K562 (cell line): Measurements from ENCODE around the gene STOM. TPM values are rescaled to one million over a fixed set of nuclear protein-coding genes. Genes with fewer than 3 reads are reported as not detected.

Experiments
- CBFA2T3 ChIP-seq: fragments of 450-650 bp; IDR thresholded peaks from 2 replicates; pipeline ENCODE4 v1.6.1; 2017
- CREB3L1 ChIP-seq: fragments of 450-650 bp; IDR thresholded peaks from 2 replicates; pipeline ENCODE4 v1.6.1; 2014; ENCODE audit warnings: low read depth, mild to moderate bottlenecking, moderate library complexity, borderline replicate concordance
- FOXA3 ChIP-seq, 2 experiments: fragments of 450-650 bp in 1 of 2; sonication (generic) in 1 of 2; formaldehyde crosslinking; IDR thresholded peaks in 1 of 2; conservative IDR thresholded peaks in 1 of 2; 2 replicates each; pipeline versions ENCODE4 v1.4.0 to v1.8.0; 2020 to 2022; ENCODE audit warnings: mild to moderate bottlenecking in 2 of 2, missing genetic modification reagents in 1 of 2
- L3MBTL2 ChIP-seq: fragments of 450-650 bp; IDR thresholded peaks from 2 replicates; pipeline ENCODE4 v1.6.1; 2016; ENCODE audit warnings: mild to moderate bottlenecking, moderate library complexity
- MAX ChIP-seq: sonication (generic); formaldehyde crosslinking; IDR thresholded peaks from 2 replicates; pipeline ENCODE4 v1.9.0; 2022; ENCODE audit warnings: mild to moderate bottlenecking, missing genetic modification reagents
- MYNN ChIP-seq, 2 experiments: sonication (generic); formaldehyde crosslinking in 1 of 2; IDR thresholded peaks; 2 replicates each; pipeline versions ENCODE4 v1.5.0 to v1.6.1; 2016 to 2020; ENCODE audit warnings: antibody characterized with exemption in 1 of 2, missing genetic modification reagents in 1 of 2
- NKRF ChIP-seq: fragments of 450-650 bp; IDR thresholded peaks from 2 replicates; pipeline ENCODE4 v1.6.1; 2016; ENCODE audit warnings: borderline replicate concordance
- PATZ1 ChIP-seq: fragments of 250-450 bp; sonication (Bioruptor Pico); IDR thresholded peaks from 2 replicates; pipeline ENCODE4 v1.5.0; 2020; ENCODE audit warnings: mild to moderate bottlenecking, borderline replicate concordance
- PHF8 ChIP-seq: fragments of 200-600 bp; sonication (generic); IDR thresholded peaks from 2 replicates; pipeline ENCODE4 v1.6.1; 2012; ENCODE audit warnings: mixed run types, mild to moderate bottlenecking, inconsistent platforms, low read length, moderate library complexity, borderline replicate concordance
- PREB ChIP-seq: sonication (generic); formaldehyde crosslinking; IDR thresholded peaks from 2 replicates; pipeline ENCODE4 v1.8.1; 2023; ENCODE audit warnings: mild to moderate bottlenecking, missing genetic modification reagents
- SAFB2 ChIP-seq: fragments of 200-400 bp; formaldehyde crosslinking; IDR thresholded peaks from 2 replicates; pipeline ENCODE4 v1.6.1; 2018; ENCODE audit warnings: borderline replicate concordance, low read length, low read depth, moderate library complexity; ENCODE audit not compliant: severe bottlenecking
- SMAD3 ChIP-seq: fragments of 450-650 bp; formaldehyde crosslinking; conservative IDR thresholded peaks from 2 replicates; pipeline ENCODE4 v1.4.0; 2020; ENCODE audit warnings: mild to moderate bottlenecking
- ZBTB33 ChIP-seq: sonication (generic); formaldehyde crosslinking; IDR thresholded peaks from 2 replicates; pipeline ENCODE4 v1.8.1; 2023; ENCODE audit warnings: mild to moderate bottlenecking, missing genetic modification reagents
- ZNF639 ChIP-seq, 2 experiments: fragments of 200-800 bp in 1 of 2; sonication (Bioruptor generic) in 1 of 2; sonication (generic) in 1 of 2; formaldehyde crosslinking in 1 of 2; IDR thresholded peaks in 1 of 2; conservative IDR thresholded peaks in 1 of 2; 2 replicates each; pipeline versions ENCODE4 v1.5.0 to v1.6.1; 2016 to 2020; ENCODE audit warnings: missing compliant biosample characterization in 1 of 2, missing genetic modification characterization in 1 of 2, missing genetic modification reagents in 1 of 2
- polyA plus RNA-seq, 8 experiments: library from polyadenylated mRNA; depleted of rRNA in 4 of 8; stranded (reverse) in 5 of 8; unstranded in 3 of 8; fragments of >200 nt; fragmentation: Nextera tagmentation in 2 of 8; fragmentation: Illumina TruSeq in 1 of 8; extraction: Ambion mirVana in 2 of 8; extraction: Trizol in 1 of 8; gene quantifications; 2 replicates each; pipeline versions ENCODE4 v1.2.1 to v1.2.3, GENCODE V29; 2011 to 2014; ENCODE audit warnings: inconsistent platforms in 1 of 8, missing spikeins in 1 of 8
- total RNA-seq, 7 experiments: library from RNA; depleted of rRNA in 6 of 7; stranded (reverse); fragments of >200 nt in 6 of 7; fragmentation: Illumina TruSeq in 2 of 7; extraction: Trizol in 2 of 7; gene quantifications; 2 replicates each; pipeline versions ENCODE4 v1.2.1 to v1.2.3, GENCODE V29; 2011 to 2021; ENCODE audit warnings: low replicate concordance in 1 of 7

The STOM gene
- total and polyA plus RNA-seq, 9 of the 15 experiments (the other 6 are each of a cell fraction or from before 2014, with no cell fraction given), result 23.2 to 140 (median 43.9) TPM

GRCh38 chr9:121369595-121370265 lies at the start of gene STOM (continued):
- TF ChIP-seq ZNF639 (CRISPR knock-in tag; conservative IDR thresholded peaks at IDR 0.05 in 1 of 2, IDR thresholded peaks at IDR 0.05 in 1 of 2) (0 out of 4 replicates have a peak, but pooled peaks of 1 of the 2 experiments have one; percentile 26), MAX (peak; percentile 86), L3MBTL2 (peak; percentile 37; the same call in 1 of the 2 replicates), PATZ1 (CRISPR knock-in tag) (no peak), FOXA3 (CRISPR knock-in tag; conservative IDR thresholded peaks at IDR 0.05 in 1 of 2, IDR thresholded peaks at IDR 0.05 in 1 of 2) (peak in 1 of 2 experiments; percentile 61; a peak in 1 of 4 replicates), SAFB2 (no peak), PHF8 (peak; percentile 75; the same call in 1 of the 2 replicates), PREB (0 out of 2 replicates have a peak, but pooled peaks have one; percentile 65), NKRF (peak; percentile 61; the same call in 1 of the 2 replicates), CBFA2T3 (peak; percentile 62), CREB3L1 (no peak), ZBTB33 (CRISPR knock-in tag) (no peak), MYNN (IDR thresholded peaks at IDR 0.05) (peak; percentile 75), MYNN (CRISPR knock-in tag; IDR thresholded peaks at IDR 0.05) (no peak), SMAD3 (CRISPR knock-in tag) (0 out of 2 replicates have a peak, but pooled peaks have one; percentile 18)
